Left ventricle myocardium inferior (tissue), 1 donor: ENCODE measurements around the gene CPXM2. TPM values are rescaled to one million over a fixed set of nuclear protein-coding genes. Genes with fewer than 3 reads are reported as not detected.

Experiments used
- DNase-seq: peaks from one replicate; pipeline ENCODE4 v3.0.0-alpha.2; 2020
- H3K27ac ChIP-seq: fragments of 200-600 bp; replicated peaks from 2 replicates; pipeline ENCODE4 v1.8.0; 2021
- H3K27me3 ChIP-seq: fragments of 200-600 bp; 2 replicates; pipeline ENCODE4 v1.8.0; 2021; ENCODE audit warnings: low read depth
- H3K36me3 ChIP-seq: fragments of 200-600 bp; 2 replicates; pipeline ENCODE4 v1.8.0; 2021
- H3K4me1 ChIP-seq: fragments of 200-600 bp; 2 replicates; pipeline ENCODE4 v1.8.0; 2021
- H3K4me3 ChIP-seq: fragments of 200-600 bp; 2 replicates; pipeline ENCODE4 v1.8.0; 2021; ENCODE audit warnings: mild to moderate bottlenecking, moderate library complexity
- H3K9me3 ChIP-seq: fragments of 200-600 bp; replicated peaks from 2 replicates; pipeline ENCODE4 v1.8.0; 2021
- CTCF ChIP-seq: fragments of 200-600 bp; IDR thresholded peaks from 2 replicates; pipeline ENCODE4 v1.8.0; 2021; ENCODE audit warnings: antibody characterized with exemption, mild to moderate bottlenecking, borderline replicate concordance
- intact Hi-C: fragments of 100-400 bp; cut with micrococcal nuclease; formaldehyde crosslinking; loops from one replicate; pipeline ENCODE4 v1.11.0; 2022
- total RNA-seq: library from RNA; stranded (reverse); fragmentation: NEBNext Ultra II Directional; extraction: Animal tissue kit (Norgen Biotek cat#: 25700); gene quantifications from one replicate; pipeline ENCODE4 v1.2.1, GENCODE V29; 2021
- donor health status: DM: no; HTN: yes; CAD: no; lungs with severe emphysema.

The CPXM2 gene
- total RNA-seq, 1 donor from 2014 or later, result 4.5 TPM

GRCh38 chr10:123781324-123781900 lies 110.2 kb downstream of the CPXM2 start:
- intact Hi-C loops, result no loop called here
- Histone ChIP-seq H3K27me3 (peaks cover 57% of the 10 kb centered on the region), H3K27ac (no peak overlapping the region), H3K36me3 (no peaks in the 10 kb centered on the region), H3K4me1 (peaks cover 3% of the 10 kb centered on the region), H3K4me3 (no peak overlapping the region), H3K9me3 (no peaks in the 10 kb centered on the region)
- DNase-seq, result no peak
- no peak for TF ChIP-seq CTCF

GRCh38 chr10:123778719-123779517 lies 112.7 kb downstream of the CPXM2 start:
- Histone ChIP-seq H3K27ac (no peak overlapping the region), H3K4me3 (no peak overlapping the region), H3K27me3 (peaks cover 65% of the 10 kb centered on the region), H3K36me3 (no peaks in the 10 kb centered on the region), H3K9me3 (no peaks in the 10 kb centered on the region), H3K4me1 (peaks cover 3% of the 10 kb centered on the region)
- no peak for TF ChIP-seq CTCF
- no peak for DNase-seq
- intact Hi-C loops, result no loop called here

GRCh38 chr10:123777881-123778280 lies 113.7 kb downstream of the CPXM2 start:
- no peak for DNase-seq
- H3K27me3 ChIP-seq, result peaks cover 75% of the 10 kb centered on the region
- intact Hi-C loops, result no loop called here
- H3K9me3 ChIP-seq, result no peaks in the 10 kb centered on the region
- H3K27ac ChIP-seq, result no peak overlapping the region
- H3K4me3 ChIP-seq, result no peak overlapping the region
- no peak for TF ChIP-seq CTCF
- H3K36me3 ChIP-seq, result no peaks in the 10 kb centered on the region
- no peaks in the 10 kb centered on the region for H3K4me1 ChIP-seq

GRCh38 chr10:123774132-123774742 lies 117.4 kb downstream of the CPXM2 start:
- intact Hi-C loops, result no loop called here
- H3K27me3 ChIP-seq, result peaks cover 64% of the 10 kb centered on the region
- no peak overlapping the region for H3K27ac ChIP-seq
- H3K9me3 ChIP-seq, result no peaks in the 10 kb centered on the region
- no peaks in the 10 kb centered on the region for H3K4me1 ChIP-seq
- no peak overlapping the region for H3K4me3 ChIP-seq
- H3K36me3 ChIP-seq, result no peaks in the 10 kb centered on the region
- DNase-seq, result no peak
- no peak for TF ChIP-seq CTCF

GRCh38 chr10:123772645-123773508 lies 118.7 kb downstream of the CPXM2 start:
- intact Hi-C loops, result no loop called here
- no peaks in the 10 kb centered on the region for H3K4me1 ChIP-seq
- DNase-seq, result no peak
- no peak overlapping the region for H3K27ac ChIP-seq
- no peak for TF ChIP-seq CTCF
- no peaks in the 10 kb centered on the region for H3K9me3 ChIP-seq
- H3K27me3 ChIP-seq, result peaks cover 53% of the 10 kb centered on the region
- H3K4me3 ChIP-seq, result no peak overlapping the region
- H3K36me3 ChIP-seq, result no peaks in the 10 kb centered on the region
